ENCODE measurements around the gene ECE1.

- TF ChIP-seq CTCF (IDR thresholded peaks at IDR 0.05) = no peak
- TF ChIP-seq POLR2A (IDR thresholded peaks at IDR 0.05) = no peak
Observed at GRCh38 chr1:21256776-21257175, 33.5 kb downstream of the ECE1 start.
